Muscle layer of duodenum (tissue), 2 donors: Measurements from ENCODE around the gene RNF181.
A peak's percentile ranks its signal among the peaks of the same experiment; 100 is the strongest.
"Not testable (repeated sequence)": the region's sequence is repeated elsewhere in the genome, so short reads cannot be mapped to it uniquely, and the experiment has no call there.

Experiments used
- H3K27ac ChIP-seq: one replicate; pipeline ENCODE4 v1.7.0; 2013; ENCODE audit warnings: mild to moderate bottlenecking, low read length
- H3K27me3 ChIP-seq: one replicate; pipeline ENCODE4 v1.7.0; 2013; ENCODE audit warnings: low read depth, mild to moderate bottlenecking, control low read depth, low read length
- H3K36me3 ChIP-seq, 2 donors: one replicate each; pipeline ENCODE4 v1.7.0; 2013; ENCODE audit warnings: low read length in 2 of 2, control low read depth in 1 of 2, mild to moderate bottlenecking in 1 of 2; ENCODE audit not compliant: insufficient read depth in 2 of 2, control insufficient read depth in 1 of 2
- H3K4me1 ChIP-seq, 2 donors: one replicate each; pipeline ENCODE4 v1.7.0; 2013; ENCODE audit warnings: low read length in 2 of 2, mild to moderate bottlenecking in 2 of 2, control low read depth in 1 of 2, moderate library complexity in 1 of 2; ENCODE audit not compliant: insufficient read depth in 2 of 2, control insufficient read depth in 1 of 2
- H3K4me3 ChIP-seq, 2 donors: one replicate each; pipeline ENCODE4 v1.7.0; 2013; ENCODE audit warnings: low read length in 2 of 2, low read depth in 1 of 2, mild to moderate bottlenecking in 1 of 2
- H3K9me3 ChIP-seq, 2 donors: one replicate each; pipeline ENCODE4 v1.7.0; 2013; ENCODE audit warnings: low read length in 2 of 2, control low read depth in 1 of 2, mild to moderate bottlenecking in 1 of 2; ENCODE audit not compliant: control insufficient read depth in 1 of 2
- donor health status: healthy.

The RNF181 gene

DNA sequence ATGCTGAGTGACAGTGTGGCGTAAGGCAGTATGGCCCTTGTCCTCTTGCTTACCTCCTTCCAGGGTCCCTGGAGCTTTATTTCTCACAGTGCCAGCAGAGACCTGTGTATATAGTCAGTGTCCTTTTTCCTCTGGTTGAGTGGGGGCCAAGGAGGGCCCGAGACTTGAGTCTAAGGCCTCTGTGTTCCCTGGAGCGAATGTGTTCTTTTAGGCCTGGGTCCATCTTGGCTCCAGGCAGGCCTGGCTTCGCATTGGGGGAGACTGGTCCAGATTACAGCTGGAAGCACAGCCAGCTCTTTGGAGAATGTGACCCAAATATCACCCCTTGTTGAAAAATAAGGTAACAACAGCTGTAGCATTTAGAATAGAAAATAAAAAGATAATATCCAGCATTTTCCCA lies 6.4 kb upstream of the RNF181 start:
- H3K27ac ChIP-seq = no peak overlapping the region
- no peaks in the 10 kb centered on the region for H3K9me3 ChIP-seq
- no peak overlapping the region for H3K4me3 ChIP-seq
- no peaks in the 10 kb centered on the region for H3K27me3 ChIP-seq
- no peaks in the 10 kb centered on the region for H3K36me3 ChIP-seq
- H3K4me1 ChIP-seq = peaks cover 17 to 33% of the 10 kb centered on the region in 2 donors

DNA sequence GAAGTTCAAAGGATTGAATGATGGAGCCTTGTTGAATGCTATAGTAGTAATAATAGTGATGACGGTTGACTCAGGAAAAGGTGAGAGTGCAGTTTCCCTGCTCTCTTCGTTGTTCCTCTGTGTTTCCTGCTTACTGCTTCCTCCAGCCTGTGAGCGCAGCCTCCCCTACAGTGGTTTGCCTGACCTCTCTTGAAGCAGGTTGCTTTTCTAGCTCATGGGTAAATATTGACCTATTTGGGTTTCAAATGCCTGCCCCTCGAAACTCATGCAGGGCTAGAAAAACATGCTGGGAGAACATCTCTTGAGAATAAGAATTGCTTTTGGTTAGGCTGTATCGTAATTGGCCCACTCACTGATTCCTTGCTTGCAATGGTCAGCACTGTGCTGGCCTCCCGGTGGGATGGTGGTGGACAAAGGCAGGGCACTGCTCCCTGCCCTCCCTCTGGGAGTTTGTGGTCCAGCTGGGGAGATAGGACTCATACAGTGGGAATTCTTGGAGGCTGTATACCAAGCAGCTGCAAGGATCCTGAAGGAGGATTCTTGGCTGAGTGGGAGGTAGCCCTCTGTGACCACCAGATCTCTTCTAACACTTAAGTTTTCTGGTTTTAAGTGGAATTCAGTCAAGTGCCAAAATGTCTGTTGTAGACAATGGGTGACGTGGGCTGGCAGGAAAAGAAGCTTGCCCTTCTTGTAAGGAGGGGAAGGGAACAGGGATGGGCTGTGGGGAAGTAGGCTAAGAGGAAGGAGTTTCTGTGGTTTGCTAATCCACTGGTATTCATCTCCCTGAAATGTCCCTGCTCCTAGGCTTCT lies 5.4 kb upstream of the RNF181 start:
- H3K4me3 ChIP-seq = no peak overlapping the region
- H3K36me3 ChIP-seq = no peaks in the 10 kb centered on the region
- no peaks in the 10 kb centered on the region for H3K9me3 ChIP-seq
- H3K27ac ChIP-seq = no peak overlapping the region
- peaks cover 12 to 38% of the 10 kb centered on the region in 2 donors for H3K4me1 ChIP-seq
- no peaks in the 10 kb centered on the region for H3K27me3 ChIP-seq

DNA sequence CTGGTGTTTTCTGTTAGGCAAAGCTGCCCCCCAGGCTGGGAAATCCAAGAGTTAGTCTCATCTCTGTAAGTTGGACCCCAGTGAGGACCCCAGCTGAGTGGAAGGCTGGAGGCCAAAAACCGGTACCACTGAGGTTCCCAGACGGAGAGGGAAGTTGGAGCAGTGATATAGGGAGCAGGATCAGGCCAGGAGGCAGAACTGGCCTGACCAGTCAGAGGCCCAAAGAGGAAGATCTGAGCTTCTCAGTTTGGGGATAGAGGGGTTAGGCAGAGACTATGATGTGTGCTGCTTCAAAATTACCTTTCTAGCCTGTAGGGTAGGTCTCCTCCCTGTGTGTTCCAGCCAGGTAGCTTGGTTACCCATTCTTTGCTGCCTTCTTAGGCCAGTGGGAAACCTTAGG lies 4.6 kb upstream of the RNF181 start:
- Histone ChIP-seq H3K27ac (no peak overlapping the region), H3K4me1 (peaks cover 9 to 30% of the 10 kb centered on the region in 2 donors), H3K36me3 (no peaks in the 10 kb centered on the region), H3K4me3 (no peak overlapping the region), H3K9me3 (no peaks in the 10 kb centered on the region), H3K27me3 (no peaks in the 10 kb centered on the region)

DNA sequence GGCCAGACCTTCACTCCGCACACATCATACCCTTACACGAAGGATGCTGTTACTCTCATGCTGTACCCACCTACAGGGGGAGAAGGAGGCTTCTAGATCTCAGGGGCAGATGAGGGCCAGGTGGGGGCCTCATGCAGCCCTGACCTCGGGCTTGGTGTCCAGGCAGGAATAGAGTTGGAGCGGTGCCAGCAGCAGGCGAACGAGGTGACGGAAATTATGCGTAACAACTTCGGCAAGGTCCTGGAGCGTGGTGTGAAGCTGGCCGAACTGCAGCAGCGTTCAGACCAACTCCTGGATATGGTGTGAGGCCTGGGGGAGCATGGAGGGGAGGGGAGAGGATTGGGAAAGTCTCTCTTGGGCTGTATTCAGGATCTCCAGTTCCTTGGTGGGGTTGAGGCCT lies 4.0 kb upstream of the RNF181 start:
- no peaks in the 10 kb centered on the region for H3K27me3 ChIP-seq
- no peaks in the 10 kb centered on the region for H3K9me3 ChIP-seq
- no peak overlapping the region for H3K27ac ChIP-seq
- H3K4me3 ChIP-seq = no peak overlapping the region
- H3K36me3 ChIP-seq = no peaks in the 10 kb centered on the region
- peaks cover 14 to 36% of the 10 kb centered on the region in 2 donors for H3K4me1 ChIP-seq

DNA sequence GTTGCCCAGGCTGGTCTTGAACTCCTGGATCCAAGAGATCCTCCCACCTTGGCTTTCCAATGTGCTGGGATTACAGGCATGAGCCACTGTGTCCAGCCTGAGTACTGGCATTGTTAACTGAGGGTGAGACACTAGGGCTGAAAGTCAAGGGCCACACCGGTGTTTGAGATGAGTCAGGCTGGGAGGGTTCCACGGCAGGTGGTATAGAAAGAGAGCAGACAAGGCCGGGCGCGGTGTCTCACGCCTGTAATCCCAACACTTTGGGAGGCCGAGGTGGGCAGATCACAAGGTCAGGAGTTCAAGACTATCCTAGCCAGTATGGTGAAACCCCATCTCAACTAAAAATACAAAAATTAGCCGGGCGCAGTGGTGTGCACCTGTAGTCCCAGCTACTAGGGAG lies 3.2 kb upstream of the RNF181 start:
- not testable (repeated sequence) for H3K4me3 ChIP-seq, H3K9me3 ChIP-seq, H3K27ac ChIP-seq, H3K27me3 ChIP-seq, H3K36me3 ChIP-seq
- peaks cover 19 to 43% of the 10 kb centered on the region in 2 donors for H3K4me1 ChIP-seq

DNA sequence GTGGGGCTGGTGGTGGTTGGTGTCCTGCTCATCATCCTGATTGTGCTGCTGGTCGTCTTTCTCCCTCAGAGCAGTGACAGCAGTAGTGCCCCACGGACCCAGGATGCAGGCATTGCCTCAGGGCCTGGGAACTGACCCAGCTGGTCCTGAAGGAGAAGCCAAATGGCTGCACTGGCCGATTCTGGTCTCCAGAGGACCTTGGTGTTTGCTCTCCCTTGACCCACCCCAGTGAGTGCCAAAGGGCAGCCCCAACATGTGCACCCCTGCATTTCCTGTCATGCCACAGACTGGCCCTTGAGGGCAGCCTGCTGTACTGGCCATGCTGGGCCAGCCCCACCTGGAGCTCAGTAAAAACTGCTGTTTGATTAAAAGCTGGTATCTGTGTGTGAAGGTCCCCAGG lies 2.5 kb upstream of the RNF181 start:
- Histone ChIP-seq H3K9me3 (no peaks in the 10 kb centered on the region), H3K27me3 (no peaks in the 10 kb centered on the region), H3K4me3 (no peak overlapping the region), H3K27ac (no peak overlapping the region), H3K36me3 (peaks cover 7 to 9% of the 10 kb centered on the region in 2 donors), H3K4me1 (peaks cover 17 to 45% of the 10 kb centered on the region in 2 donors)

DNA sequence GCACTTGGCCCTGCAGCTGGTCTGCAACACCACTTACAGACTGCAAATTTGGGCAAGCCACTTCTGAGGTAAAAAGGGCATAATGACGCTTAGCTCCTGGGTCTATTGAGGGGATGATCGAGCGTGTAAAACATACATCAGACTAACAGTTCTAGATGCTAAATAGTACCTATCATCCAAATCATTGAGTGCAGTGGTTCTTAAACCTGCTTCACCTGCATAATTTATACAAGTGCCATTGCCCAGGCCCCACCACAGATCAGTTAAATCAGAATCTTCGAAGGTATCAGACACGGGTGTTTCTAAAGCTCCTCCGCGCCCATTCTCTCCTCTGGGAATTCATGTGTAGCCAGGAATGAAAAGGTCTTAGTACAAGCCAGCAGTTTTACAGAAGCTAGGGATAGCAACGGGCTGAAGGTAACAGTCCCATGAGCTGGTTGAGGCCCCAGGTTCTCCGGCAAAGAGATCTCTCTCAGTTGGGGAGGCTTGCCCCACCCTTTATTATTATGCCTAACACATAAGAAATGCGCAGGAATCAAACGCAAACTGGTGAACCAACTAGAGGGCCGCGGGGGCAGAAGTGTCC lies 737 bp upstream of the RNF181 start:
- Histone ChIP-seq H3K9me3 (no peaks in the 10 kb centered on the region), H3K36me3 (peaks cover 21 to 22% of the 10 kb centered on the region in 2 donors), H3K4me3 (peak overlapping the region; percentile 85 to 87), H3K4me1 (peaks cover 17 to 33% of the 10 kb centered on the region in 2 donors), H3K27ac (peak overlapping the region; percentile 85), H3K27me3 (no peaks in the 10 kb centered on the region)

DNA sequence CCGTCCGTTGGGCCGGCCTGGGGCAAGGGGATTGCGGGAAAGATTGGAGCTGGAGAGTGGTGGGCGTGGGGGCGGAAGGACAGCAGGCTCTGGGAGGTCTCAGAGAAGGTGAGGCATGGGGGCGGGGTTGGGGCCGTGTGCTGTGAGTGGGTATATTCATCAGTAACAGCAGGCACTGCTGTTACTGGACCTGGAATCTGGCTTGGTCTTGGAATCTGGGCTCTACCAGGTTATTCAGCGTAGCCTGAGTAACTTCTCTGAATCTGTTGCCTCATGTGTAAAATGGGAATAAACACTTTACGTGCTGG lies 435 bp downstream of the RNF181 start:
- H3K27ac ChIP-seq = peak overlapping the region; percentile 85

DNA sequence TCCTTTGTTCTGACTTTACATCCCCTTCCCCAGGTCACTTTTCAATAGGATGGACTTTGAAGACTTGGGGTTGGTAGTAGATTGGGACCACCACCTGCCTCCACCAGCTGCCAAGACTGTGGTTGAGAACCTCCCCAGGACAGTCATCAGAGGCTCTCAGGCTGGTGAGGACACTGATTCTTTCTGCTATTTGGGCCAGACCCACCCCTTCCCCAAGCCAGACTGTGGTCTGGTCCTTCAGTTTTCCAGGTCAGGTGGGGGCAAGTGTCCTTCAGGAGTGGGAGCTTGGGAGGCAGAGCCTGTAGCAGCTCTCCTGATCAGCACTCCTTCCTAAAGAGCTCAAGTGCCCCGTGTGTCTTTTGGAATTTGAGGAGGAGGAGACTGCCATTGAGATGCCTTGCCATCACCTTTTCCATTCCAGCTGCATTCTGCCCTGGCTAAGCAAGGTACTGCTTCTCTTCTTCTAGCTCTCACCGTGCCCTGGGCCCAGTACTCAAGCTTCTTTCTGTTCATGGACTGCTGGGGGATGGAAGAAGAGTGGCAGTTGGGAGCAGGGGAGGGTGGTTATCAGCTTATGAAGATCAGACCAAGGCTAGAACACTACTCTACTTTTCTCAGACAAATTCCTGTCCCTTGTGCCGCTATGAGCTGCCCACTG lies 1.1 kb downstream of the RNF181 start:
- Histone ChIP-seq H3K9me3 (no peaks in the 10 kb centered on the region), H3K4me3 (peak overlapping the region; percentile 85 to 87), H3K27me3 (no peaks in the 10 kb centered on the region), H3K36me3 (peaks cover 22 to 27% of the 10 kb centered on the region in 2 donors), H3K27ac (peak overlapping the region; percentile 85), H3K4me1 (peaks cover 16 to 28% of the 10 kb centered on the region in 2 donors)

More for the DNA sequence above, 435 bp downstream of the RNF181 start:
- H3K27me3 ChIP-seq = no peaks in the 10 kb centered on the region
- no peaks in the 10 kb centered on the region for H3K9me3 ChIP-seq
- H3K4me3 ChIP-seq = peak overlapping the region; percentile 85 to 87
- H3K36me3 ChIP-seq = peaks cover 22 to 27% of the 10 kb centered on the region in 2 donors
- peaks cover 15 to 22% of the 10 kb centered on the region in 2 donors for H3K4me1 ChIP-seq

DNA sequence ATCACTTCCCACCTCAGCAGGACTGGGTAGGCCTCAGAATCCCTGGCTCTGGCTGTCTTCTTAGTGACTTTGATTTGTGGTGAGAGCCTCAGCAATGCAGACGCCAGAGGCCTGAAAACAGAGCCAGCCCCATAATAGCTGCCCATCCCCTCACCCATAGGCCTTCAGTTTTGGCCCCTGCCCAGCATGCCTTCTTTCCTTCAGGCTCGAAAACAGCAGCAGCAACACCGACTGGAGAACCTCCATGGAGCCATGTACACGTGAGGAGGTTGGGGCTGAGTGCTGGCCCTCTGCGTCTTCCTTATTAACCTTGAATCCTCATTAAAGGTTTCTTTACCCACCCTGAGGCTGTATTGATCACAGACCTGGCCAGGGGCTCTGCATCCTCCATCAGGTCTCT lies 1.7 kb downstream of the RNF181 start:
- no peaks in the 10 kb centered on the region for H3K9me3 ChIP-seq
- no peak overlapping the region for H3K27ac ChIP-seq
- H3K4me3 ChIP-seq = no peak overlapping the region
- H3K27me3 ChIP-seq = no peaks in the 10 kb centered on the region
- H3K4me1 ChIP-seq = peaks cover 19 to 29% of the 10 kb centered on the region in 2 donors
- peaks cover 22 to 27% of the 10 kb centered on the region in 2 donors for H3K36me3 ChIP-seq

DNA sequence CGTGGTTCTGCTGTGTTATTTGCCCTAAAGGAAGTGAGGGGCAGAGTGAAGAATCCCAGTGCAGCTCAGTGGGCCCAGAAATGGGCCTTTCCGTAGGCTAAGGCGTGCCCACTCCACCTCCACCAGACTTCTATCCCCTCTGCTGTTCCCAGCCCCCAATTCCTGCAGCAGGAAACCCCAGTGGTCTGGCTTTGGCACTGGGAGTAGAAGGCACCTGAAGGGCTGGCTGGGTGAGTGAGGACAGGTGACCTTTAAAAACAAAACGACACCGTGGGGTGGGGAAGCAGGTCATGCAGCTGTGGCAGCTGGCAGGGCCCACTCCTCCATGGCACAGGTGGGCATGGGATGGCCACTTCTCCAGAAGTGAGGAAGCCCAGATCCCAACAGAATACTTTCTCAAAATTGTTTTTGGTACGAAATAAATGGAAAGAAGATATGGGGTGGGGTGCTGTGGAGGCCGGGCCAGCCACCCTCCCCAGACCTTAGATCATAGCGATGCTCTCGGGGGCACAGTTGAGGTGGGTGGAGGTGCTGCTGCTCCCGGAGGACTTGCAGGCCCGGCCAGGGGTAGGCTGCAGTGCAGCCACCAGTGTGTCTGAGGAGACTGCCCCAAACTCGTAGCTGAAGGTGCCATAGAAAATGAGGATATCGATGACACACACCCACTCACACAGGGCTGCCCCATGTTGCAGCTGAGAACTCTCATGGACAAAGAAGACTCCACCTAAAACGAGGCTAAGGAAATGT lies 3.2 kb downstream of the RNF181 start:
- no peak overlapping the region for H3K27ac ChIP-seq
- no peaks in the 10 kb centered on the region for H3K9me3 ChIP-seq
- H3K4me1 ChIP-seq = peaks cover 19 to 31% of the 10 kb centered on the region in 2 donors
- H3K4me3 ChIP-seq = no peak overlapping the region
- no peaks in the 10 kb centered on the region for H3K27me3 ChIP-seq
- H3K36me3 ChIP-seq = peaks cover 22 to 27% of the 10 kb centered on the region in 2 donors
